CD14-positive monocyte (primary cell): Measurements from ENCODE around the gene MTHFSD. TPM values are rescaled to one million over a fixed set of nuclear protein-coding genes. Genes with fewer than 3 reads are reported as not detected.

Source experiments
- DNase-seq, 3 donors: peaks; one replicate each; pipeline ENCODE4 v3.0.0-alpha.2; 2011 to 2022
- H2AFZ ChIP-seq: 2 replicates; pipeline ENCODE4 v1.6.0; 2012; ENCODE audit warnings: mild to moderate bottlenecking, low read depth, low read length, inconsistent platforms; ENCODE audit not compliant: insufficient read depth, poor library complexity, severe bottlenecking
- H3K27ac ChIP-seq, 2 donors: 1 replicate in 1 of 2; 2 replicates in 1 of 2; pipeline ENCODE4 v1.5.1; 2012 to 2013; ENCODE audit warnings: low read length in 2 of 2, control low read depth in 1 of 2, inconsistent platforms in 1 of 2, low read depth in 1 of 2, mild to moderate bottlenecking in 1 of 2
- H3K27me3 ChIP-seq, 2 donors: one replicate each; pipeline versions ENCODE4 v1.6.0 to v1.6.1; 2011 to 2013; ENCODE audit warnings: low read length in 2 of 2; ENCODE audit not compliant: control insufficient read depth in 2 of 2, insufficient read depth in 2 of 2
- H3K36me3 ChIP-seq, 2 donors: replicated peaks in 1 of 2; 1 replicate in 1 of 2; 2 replicates in 1 of 2; pipeline versions ENCODE4 v1.5.1 to v1.6.1; 2012 to 2013; ENCODE audit warnings: low read length in 2 of 2, control low read depth in 1 of 2, inconsistent platforms in 1 of 2, mild to moderate bottlenecking in 1 of 2; ENCODE audit not compliant: insufficient read depth in 2 of 2, control insufficient read depth in 1 of 2
- H3K4me1 ChIP-seq, 2 donors: 1 replicate in 1 of 2; 2 replicates in 1 of 2; pipeline versions ENCODE4 v1.5.1 to v1.6.1; 2012 to 2013; ENCODE audit warnings: low read length in 2 of 2, control low read depth in 1 of 2, inconsistent platforms in 1 of 2, mild to moderate bottlenecking in 1 of 2, moderate library complexity in 1 of 2; ENCODE audit not compliant: insufficient read depth in 2 of 2, control insufficient read depth in 1 of 2
- H3K4me2 ChIP-seq: replicated peaks from 2 replicates; pipeline ENCODE3; 2012; ENCODE audit warnings: low read length, moderate library complexity, mild to moderate bottlenecking; ENCODE audit not compliant: poor library complexity, severe bottlenecking; ENCODE audit errors: extremely low read depth
- H3K4me3 ChIP-seq, 3 experiments: fragments of 200-600 bp in 1 of 3; sonication (generic) in 1 of 3; replicated peaks in 1 of 3; 1 replicate in 2 of 3; 2 replicates in 1 of 3; pipeline ENCODE4 v1.5.1; 2011 to 2013; ENCODE audit warnings: low read length in 3 of 3, mild to moderate bottlenecking in 3 of 3, control low read depth in 2 of 3, low read depth in 2 of 3, inconsistent platforms in 1 of 3, moderate library complexity in 1 of 3
- H3K79me2 ChIP-seq: 2 replicates; pipeline ENCODE4 v1.6.0; 2012; ENCODE audit warnings: mild to moderate bottlenecking, control low read depth, inconsistent platforms, low read length, moderate library complexity; ENCODE audit not compliant: insufficient read depth
- H3K9ac ChIP-seq: 2 replicates; pipeline ENCODE4 v1.6.0; 2017; ENCODE audit warnings: low read length, mild to moderate bottlenecking; ENCODE audit not compliant: insufficient read depth, poor library complexity, severe bottlenecking
- H3K9me3 ChIP-seq, 2 donors: replicated peaks in 1 of 2; 1 replicate in 1 of 2; 2 replicates in 1 of 2; pipeline versions ENCODE4 v1.5.1 to v1.6.1; 2012 to 2013; ENCODE audit warnings: low read length in 2 of 2, control low read depth in 1 of 2; ENCODE audit not compliant: control insufficient read depth in 1 of 2, insufficient read depth in 1 of 2
- H4K20me1 ChIP-seq: 2 replicates; pipeline ENCODE4 v1.6.0; 2012; ENCODE audit warnings: mild to moderate bottlenecking, low read length, control low read depth, moderate library complexity; ENCODE audit not compliant: insufficient read depth
- H3K27ac Mint-ChIP-seq, 7 donors: one replicate each; pipeline ENCODE4 v1.8.0; 2020; ENCODE audit warnings: mild to moderate bottlenecking in 7 of 7, mixed read lengths in 7 of 7, moderate library complexity in 6 of 7, inconsistent platforms in 2 of 7
- H3K27me3 Mint-ChIP-seq, 3 donors: one replicate each; pipeline ENCODE4 v1.8.0; 2021 to 2022; ENCODE audit warnings: low read depth in 3 of 3, mild to moderate bottlenecking in 3 of 3, mixed read lengths in 3 of 3, moderate library complexity in 3 of 3, inconsistent platforms in 1 of 3
- H3K36me3 Mint-ChIP-seq, 2 donors: one replicate each; pipeline ENCODE4 v1.8.0; 2020; ENCODE audit warnings: mixed read lengths in 2 of 2, inconsistent platforms in 1 of 2, mild to moderate bottlenecking in 1 of 2
- H3K4me1 Mint-ChIP-seq: one replicate; pipeline ENCODE4 v1.8.0; 2020; ENCODE audit warnings: mild to moderate bottlenecking, mixed read lengths
- H3K4me3 Mint-ChIP-seq, 2 donors: one replicate each; pipeline ENCODE4 v1.8.0; 2020; ENCODE audit warnings: mild to moderate bottlenecking in 2 of 2, mixed read lengths in 2 of 2, moderate library complexity in 1 of 2
- H3K9me3 Mint-ChIP-seq, 7 donors: one replicate each; pipeline ENCODE4 v1.8.0; 2020 to 2022; ENCODE audit warnings: mixed read lengths in 7 of 7, mild to moderate bottlenecking in 6 of 7, moderate library complexity in 6 of 7, inconsistent platforms in 2 of 7
- WGBS: methylation state at CpG from one replicate; pipeline ENCODE4 v1.1.5; 2013; ENCODE audit warnings: missing lambda C conversion rate; ENCODE audit not compliant: insufficient coverage; 5-methylcytosine and 5-hydroxymethylcytosine counted together
- intact Hi-C, 2 donors: fragments of 100-400 bp; cut with micrococcal nuclease; formaldehyde crosslinking; loops; one replicate each; pipeline versions ENCODE4 v1.15.0 to v1.15.1; 2023
- polyA plus RNA-seq, 3 donors: library from polyadenylated mRNA; depleted of rRNA in 1 of 3; unstranded in 2 of 3; stranded (reverse) in 1 of 3; fragments of 300-500 nt in 2 of 3; fragments of >200 nt in 1 of 3; fragmentation: Illumina TruSeq in 2 of 3; gene quantifications; 1 replicate in 2 of 3; 2 replicates in 1 of 3; pipeline ENCODE4 v1.2.3, GENCODE V29; 2012 to 2021
- TF ChIP-seq, protein P1 (sequence below): fragments of 200-600 bp; IDR thresholded peaks from one replicate; pipeline ENCODE4 v1.8.0; 2022; ENCODE audit warnings: antibody characterized with exemption, mild to moderate bottlenecking

Gene MTHFSD
- polyA plus RNA-seq, 3 donors = 7.2 to 14.1 (median 11.7) TPM

DNA sequence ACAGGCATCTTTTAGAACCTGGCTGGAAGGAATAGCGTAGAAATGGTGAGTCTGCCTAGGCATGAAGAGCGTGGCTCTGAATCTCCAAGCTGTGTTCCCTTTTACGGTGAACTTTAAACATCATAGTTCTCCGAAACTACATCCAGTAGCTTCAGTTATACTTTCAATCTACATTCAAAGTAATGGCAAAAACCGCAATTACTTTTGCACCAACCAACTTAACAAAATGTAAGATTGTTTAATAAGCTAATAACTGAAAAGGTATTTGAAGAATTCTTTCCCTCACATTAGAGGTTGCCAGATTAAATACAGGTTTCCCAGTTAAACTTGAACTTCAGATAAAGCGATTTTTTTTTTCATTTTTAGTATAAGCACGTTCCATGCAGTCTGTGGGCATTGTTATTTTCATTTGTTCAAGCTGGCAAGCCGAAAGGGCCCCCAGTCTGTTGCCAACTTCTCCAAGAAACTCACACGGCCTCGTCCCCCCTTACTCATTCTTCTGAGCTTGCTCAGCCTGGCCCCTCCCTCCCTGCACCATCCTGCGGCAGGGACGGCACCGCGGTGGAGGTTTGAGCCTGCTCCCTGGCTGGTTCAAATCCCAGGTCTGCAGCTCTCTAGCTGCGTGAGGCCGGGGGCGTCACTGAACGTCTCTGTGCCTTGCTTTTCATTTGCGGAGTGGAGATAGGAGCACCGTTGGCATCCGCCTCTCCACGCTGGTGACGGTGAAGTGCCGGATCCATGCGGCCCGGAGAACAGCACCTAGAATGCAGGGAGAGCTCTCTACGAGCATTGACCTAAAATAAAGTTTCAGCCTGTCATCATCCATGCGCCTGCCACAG is 3.5 kb upstream of the MTHFSD start:
- Histone ChIP-seq H3K27me3 (peaks cover 0 to 10% of the 10 kb centered on the region in 2 donors), H3K79me2 (peaks cover 11% of the 10 kb centered on the region), H3K4me3 (no peak overlapping the region), H3K9me3 (no peaks in the 10 kb centered on the region), H3K9ac (no peak overlapping the region), H3K27ac (no peak overlapping the region), H3K4me1 (peaks cover 13 to 17% of the 10 kb centered on the region in 2 donors), H3K36me3 (no peaks in the 10 kb centered on the region), H2AFZ (no peak overlapping the region), H3K4me2 (no peak overlapping the region), H4K20me1 (no peaks in the 10 kb centered on the region)
- H3K36me3 Mint-ChIP-seq = peaks cover 0 to 2% of the 10 kb centered on the region in 2 donors
- H3K27me3 Mint-ChIP-seq = peaks cover 18 to 37% (median 35%) of the 10 kb centered on the region in 3 donors
- DNase-seq = no peak
- peaks cover 18% of the 10 kb centered on the region for H3K4me1 Mint-ChIP-seq
- WGBS = 86% methylated on average over 22 of the region's 28 CpGs
- intact Hi-C loops = loop anchor here in 1 of 2 donors (5.0 kb wide), 1 partner anchor 759 kb away; the partner anchor contains the start of gene C16orf95
- peaks cover 0 to 5% (median 0%) of the 10 kb centered on the region in 7 donors for H3K9me3 Mint-ChIP-seq
- H3K27ac Mint-ChIP-seq = no peak overlapping the region
- H3K4me3 Mint-ChIP-seq = no peak overlapping the region
- TF ChIP-seq, protein P1, sequence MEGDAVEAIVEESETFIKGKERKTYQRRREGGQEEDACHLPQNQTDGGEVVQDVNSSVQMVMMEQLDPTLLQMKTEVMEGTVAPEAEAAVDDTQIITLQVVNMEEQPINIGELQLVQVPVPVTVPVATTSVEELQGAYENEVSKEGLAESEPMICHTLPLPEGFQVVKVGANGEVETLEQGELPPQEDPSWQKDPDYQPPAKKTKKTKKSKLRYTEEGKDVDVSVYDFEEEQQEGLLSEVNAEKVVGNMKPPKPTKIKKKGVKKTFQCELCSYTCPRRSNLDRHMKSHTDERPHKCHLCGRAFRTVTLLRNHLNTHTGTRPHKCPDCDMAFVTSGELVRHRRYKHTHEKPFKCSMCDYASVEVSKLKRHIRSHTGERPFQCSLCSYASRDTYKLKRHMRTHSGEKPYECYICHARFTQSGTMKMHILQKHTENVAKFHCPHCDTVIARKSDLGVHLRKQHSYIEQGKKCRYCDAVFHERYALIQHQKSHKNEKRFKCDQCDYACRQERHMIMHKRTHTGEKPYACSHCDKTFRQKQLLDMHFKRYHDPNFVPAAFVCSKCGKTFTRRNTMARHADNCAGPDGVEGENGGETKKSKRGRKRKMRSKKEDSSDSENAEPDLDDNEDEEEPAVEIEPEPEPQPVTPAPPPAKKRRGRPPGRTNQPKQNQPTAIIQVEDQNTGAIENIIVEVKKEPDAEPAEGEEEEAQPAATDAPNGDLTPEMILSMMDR = no peak

DNA sequence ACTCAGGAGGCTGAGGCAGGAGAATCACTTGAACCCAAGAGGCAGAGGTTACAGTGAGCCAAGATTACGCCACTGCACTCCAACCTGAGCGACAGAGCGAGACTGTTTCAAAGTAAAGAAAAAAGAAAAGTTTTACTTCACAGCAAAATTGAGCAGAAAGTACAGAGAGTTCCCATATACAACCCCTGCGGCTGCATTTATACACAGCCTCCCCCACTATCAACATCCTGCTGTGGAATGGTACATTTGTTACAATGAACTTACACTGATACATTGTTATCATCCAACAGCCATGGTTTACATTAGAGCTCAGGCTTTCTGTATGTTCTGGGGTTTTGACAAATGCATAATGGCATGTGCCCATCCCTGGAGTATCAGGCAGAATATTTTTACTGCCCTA is 2.6 kb upstream of the MTHFSD start:
- intact Hi-C loops = loop anchor here in 1 of 2 donors (5.0 kb wide), 1 partner anchor 760 kb away; the partner anchor contains the start of gene C16orf95
- Histone ChIP-seq H4K20me1 (no peaks in the 10 kb centered on the region), H3K79me2 (peaks cover 11% of the 10 kb centered on the region), H3K27me3 (peaks cover 0 to 3% of the 10 kb centered on the region in 2 donors), H3K36me3 (no peaks in the 10 kb centered on the region), H3K9ac (no peak overlapping the region), H2AFZ (no peak overlapping the region), H3K4me2 (no peak overlapping the region), H3K9me3 (no peaks in the 10 kb centered on the region), H3K4me1 (peaks cover 13 to 17% of the 10 kb centered on the region in 2 donors), H3K27ac (no peak overlapping the region), H3K4me3 (no peak overlapping the region)
- Mint-ChIP-seq H3K27me3 (peaks cover 9 to 28% (median 28%) of the 10 kb centered on the region in 3 donors), H3K4me1 (peaks cover 14% of the 10 kb centered on the region), H3K36me3 (peaks cover 1 to 3% of the 10 kb centered on the region in 2 donors), H3K27ac (no peak overlapping the region), H3K9me3 (peaks cover 0 to 5% (median 0%) of the 10 kb centered on the region in 7 donors), H3K4me3 (no peak overlapping the region)
- WGBS = no CpG with 5 or more reads among the region's 4 CpGs
- TF ChIP-seq, protein P1 = no peak
- no peak for DNase-seq
